D721Med (cell line): Measurements from ENCODE around the gene PTPRT.

Experiments
- DNase-seq: peaks from one replicate; pipeline ENCODE4 v3.0.0; 2011; ENCODE audit warnings: low spot score; ENCODE audit not compliant: insufficient read length
- FAIRE-seq: peaks from 2 replicates; lab custom pipeline; 2011; peaks lifted over from hg19 to GRCh38; lab: Jason Lieb, UNC
- CTCF ChIP-seq: IDR thresholded peaks from 2 replicates; pipeline ENCODE4 v1.5.1; 2012; ENCODE audit warnings: mild to moderate bottlenecking, control low read depth; ENCODE audit not compliant: insufficient read depth; ENCODE audit errors: missing control alignments

PTPRT gene

GRCh38 chr20:42604998-42605956, 584.4 kb downstream of the PTPRT start:
- no peak for TF ChIP-seq CTCF
- DNase-seq = no peak
- no peak for FAIRE-seq

- no peak for TF ChIP-seq CTCF
- FAIRE-seq (no peak), DNase-seq (no peak)
Measured at GRCh38 chr20:42603655-42604054, 586.1 kb downstream of the PTPRT start.

- no peak for TF ChIP-seq CTCF
Measured at GRCh38 chr20:42598581-42598980, 591.1 kb downstream of the PTPRT start.

GRCh38 chr20:42595625-42596024, 594.1 kb downstream of the PTPRT start:
- DNase-seq (no peak), FAIRE-seq (no peak)
- TF ChIP-seq CTCF = no peak

More at GRCh38 chr20:42598581-42598980, 591.1 kb downstream of the PTPRT start:
- DNase-seq (no peak), FAIRE-seq (no peak)

GRCh38 chr20:42594659-42595058, 595.0 kb downstream of the PTPRT start:
- no peak for FAIRE-seq
- TF ChIP-seq CTCF = no peak
- no peak for DNase-seq

GRCh38 chr20:42594011-42594410, 595.7 kb downstream of the PTPRT start:
- DNase-seq (no peak), FAIRE-seq (no peak)
- no peak for TF ChIP-seq CTCF
